Midbrain (tissue), 1 donor: ENCODE results near the gene SBK3.
"Not testable (repeated sequence)": the region's sequence is repeated elsewhere in the genome, so short reads cannot be mapped to it uniquely, and the experiment has no call there.

Experiments
- DNase-seq: peaks from one replicate; lab custom pipeline; 2025; lab: John Stamatoyannopoulos, UW

Gene SBK3

DNA sequence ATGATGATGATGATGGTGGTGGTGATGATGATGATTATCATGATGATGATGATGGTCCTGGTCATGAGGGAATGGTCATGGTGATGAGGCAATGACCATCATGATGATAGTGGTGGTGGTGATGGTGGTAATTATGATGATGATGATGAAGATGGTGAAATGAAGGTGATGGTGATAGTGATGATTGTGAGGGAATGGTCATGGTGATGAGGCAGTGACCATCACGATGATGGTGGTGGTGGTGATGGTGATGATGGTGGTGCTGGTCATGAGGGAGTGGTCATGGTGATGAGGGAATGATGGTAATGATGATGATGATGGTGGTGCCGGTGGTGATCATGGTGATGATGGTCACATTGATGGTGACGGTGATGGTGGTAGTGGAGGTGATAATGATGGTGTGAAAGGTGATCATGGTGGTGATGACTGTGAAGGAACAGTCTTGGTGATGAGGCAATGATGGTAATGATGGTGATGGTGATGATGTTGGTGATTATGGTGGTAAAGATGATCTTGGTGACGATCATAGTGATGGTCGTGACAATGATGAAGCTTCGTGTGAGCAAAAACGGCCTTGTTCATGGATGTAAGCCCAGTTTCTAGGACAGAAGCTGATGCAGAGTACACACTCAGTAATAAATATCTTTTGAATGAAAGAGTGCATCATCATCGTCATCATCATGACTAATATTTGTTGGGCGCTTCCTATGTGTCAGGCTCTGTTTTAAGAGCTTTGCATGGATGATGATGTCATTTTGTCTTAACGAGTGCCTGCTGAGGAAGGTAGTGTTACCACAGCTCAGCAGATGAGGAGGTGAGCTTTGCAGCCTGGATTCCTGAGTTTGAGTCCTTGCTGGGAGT lies 25.7 kb downstream of the SBK3 start:
- DNase-seq = no peak

DNA sequence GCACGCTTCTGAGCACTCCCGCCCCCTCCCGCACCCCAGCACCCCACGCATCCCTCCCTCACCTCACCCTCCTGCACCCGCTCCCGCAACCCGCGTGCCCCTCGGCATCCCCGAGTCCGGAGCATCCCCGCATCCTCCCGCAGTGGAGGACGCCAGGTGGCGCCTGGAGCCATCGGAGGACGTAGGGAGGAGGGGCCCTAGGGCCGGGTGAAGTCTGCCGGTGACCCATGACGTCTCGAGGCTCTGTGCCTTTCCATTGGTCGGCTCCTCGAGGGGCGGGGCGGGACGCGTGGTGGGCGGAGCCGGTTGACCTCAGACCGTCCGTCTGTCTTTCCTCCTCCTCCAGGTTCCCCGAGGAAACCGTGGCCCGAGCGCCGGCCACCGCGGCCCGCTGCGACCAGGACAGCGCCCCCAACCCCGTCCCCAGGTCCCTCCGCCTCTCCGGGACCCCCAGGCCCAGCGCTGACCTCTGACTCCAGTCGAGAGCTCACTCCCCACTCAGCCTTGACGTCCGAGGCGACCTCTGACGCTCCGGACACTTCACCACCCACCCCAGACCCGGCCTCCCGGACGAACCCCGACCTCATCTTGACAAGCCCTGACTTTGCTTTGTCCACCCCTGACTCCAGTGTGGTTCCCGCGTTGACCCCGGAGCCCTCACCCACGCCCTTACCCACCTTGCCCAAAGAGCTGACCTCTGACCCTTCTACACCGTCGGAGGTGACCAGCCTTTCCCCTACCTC lies 28.3 kb downstream of the SBK3 start:
- peak; percentile 96 for DNase-seq

DNA sequence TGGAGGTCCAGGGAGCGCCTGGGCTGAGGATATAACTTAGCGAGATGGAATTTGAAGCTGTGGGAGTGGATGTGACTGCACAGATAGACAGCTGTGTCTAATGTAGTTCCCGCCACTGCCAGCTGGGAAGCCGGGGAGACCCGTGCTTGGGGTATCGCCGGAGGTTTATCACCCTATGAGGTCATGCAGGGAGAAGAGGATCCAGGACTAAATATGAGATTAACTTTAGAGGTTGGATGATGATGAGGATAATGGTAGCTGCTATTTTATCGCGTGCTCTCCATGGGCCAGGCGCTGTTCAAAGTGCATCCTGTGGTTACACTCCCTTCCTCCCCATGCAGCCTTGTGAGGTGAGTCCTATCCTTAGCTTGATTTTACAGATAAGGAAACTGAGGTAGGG lies 37.2 kb downstream of the SBK3 start:
- DNase-seq = no peak

DNA sequence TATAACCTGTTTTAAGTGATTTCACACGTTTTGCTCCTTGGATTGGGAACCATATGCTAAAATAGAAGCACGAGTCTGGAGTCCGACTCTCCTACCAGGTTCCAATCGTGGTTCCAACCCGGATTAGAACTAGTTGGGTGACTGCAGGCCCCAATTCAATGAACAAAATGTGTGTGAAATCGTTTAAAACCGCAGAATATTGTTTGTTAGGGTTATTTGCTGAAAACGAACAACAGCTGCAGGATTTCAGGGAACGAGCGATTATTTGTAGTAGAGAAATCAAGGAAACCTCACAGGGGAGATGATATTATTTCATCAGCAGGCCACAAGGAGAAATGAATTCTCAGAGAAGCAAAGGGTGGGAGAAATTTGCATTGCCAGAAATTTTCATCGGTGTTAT lies 40.4 kb downstream of the SBK3 start:
- DNase-seq = no peak

DNA sequence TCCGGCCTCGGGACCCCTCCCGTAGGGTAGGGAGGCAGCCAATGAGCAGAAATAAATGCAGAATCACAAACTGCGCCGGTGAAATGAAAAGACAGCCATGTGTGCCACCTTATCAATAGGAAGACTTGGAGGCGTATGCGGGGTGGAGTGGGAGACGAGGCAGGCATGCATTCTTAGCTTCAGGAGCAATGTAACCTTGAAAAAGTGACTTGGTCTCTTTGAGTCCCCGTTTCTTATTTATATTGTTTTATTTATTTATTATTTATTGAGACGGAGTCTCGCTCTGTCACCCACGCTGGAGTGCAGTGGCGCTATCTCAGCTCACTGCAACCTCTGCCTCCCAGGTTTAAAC lies 41.1 kb downstream of the SBK3 start:
- no peak for DNase-seq

DNA sequence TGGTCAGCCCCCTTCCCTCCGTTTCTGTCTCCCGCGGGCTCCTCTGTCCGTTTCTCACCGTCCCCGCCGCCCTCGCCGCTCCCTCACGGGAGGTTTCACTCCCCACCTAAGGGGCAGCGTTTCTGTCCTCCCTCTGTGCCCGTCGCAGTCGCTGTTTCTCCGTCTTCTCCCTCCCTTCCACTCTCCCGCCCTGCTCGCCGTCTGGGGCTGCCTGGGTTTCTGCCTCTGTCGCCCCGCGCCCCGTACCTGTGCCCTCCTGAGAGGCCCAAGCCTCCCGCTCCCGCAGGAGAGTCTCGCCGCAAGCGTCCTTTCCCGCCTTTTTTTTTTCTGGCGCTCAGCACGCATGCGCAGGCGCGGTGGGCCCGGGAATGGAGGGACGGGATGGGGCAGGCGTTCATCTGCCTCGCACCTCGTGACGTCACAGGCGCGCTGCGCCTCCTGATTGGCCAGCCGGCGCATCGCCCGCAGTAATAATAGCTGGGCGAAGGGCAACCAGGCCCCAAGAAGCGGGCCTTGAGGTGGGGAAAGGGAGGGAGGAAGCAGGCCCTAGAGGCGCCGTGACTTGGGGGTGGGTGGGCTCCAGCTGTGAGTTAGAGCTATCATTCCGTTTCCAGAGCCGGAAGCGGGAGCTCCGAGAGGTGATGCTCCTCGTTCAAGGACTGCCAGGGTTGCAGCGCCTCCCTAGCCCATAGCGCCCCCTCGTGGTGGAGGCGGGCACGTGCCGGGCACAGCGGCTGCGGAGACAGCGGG lies 41.7 kb downstream of the SBK3 start:
- DNase-seq = peak; percentile 96

DNA sequence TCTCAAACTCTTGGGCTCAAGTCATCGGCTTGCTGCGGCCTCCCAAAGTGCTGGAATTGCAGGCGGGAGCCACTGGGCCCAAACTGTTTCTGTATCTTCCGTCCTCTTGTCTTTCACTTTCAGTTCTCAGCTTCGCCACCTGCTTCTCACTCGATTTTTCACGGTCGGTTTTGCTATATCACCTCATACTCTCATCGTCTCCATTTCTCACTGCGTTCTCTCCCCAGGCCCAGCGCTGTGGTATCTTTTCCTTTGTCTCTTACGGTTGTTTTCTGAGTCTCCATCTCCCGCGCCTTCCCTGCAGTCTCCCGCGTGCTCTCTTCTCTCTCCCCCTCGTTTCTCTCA lies 42.2 kb downstream of the SBK3 start:
- no peak for DNase-seq

DNA sequence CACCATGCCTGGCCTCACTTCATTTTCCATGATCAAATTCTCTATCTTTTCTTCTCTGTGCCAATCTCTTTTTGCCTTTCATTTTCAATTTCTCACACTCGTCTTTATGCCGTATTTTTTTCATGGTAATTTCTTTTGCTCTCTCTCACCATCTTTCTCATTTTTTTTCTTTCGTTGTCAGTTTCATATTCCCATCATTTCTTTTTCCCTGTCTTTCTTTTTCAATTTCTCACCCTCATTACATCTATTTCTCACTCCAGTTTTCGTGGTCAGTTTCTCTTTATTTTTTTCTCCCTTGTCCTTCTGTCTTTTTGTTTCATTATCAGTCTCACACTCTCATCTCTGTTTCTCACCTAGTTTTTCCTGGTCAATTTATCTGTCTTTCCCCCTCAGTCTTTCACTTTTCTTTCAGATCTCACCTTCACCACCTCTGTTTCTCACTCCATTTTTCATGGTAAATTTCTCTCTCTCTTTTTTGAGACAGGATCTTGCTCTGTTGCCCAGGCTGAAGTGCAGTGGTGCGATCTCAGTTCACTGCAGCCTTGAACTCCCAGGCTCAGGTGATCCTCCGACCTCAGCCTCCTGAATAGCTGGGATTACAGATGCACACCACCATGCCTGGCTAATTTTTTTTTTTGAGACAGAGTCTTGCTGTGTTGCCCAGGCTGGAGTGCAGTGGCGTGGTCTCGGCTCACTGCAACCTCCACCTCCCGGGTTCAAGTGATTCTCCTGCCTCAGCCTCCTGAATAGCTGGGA lies 43.0 kb downstream of the SBK3 start:
- DNase-seq = no peak

DNA sequence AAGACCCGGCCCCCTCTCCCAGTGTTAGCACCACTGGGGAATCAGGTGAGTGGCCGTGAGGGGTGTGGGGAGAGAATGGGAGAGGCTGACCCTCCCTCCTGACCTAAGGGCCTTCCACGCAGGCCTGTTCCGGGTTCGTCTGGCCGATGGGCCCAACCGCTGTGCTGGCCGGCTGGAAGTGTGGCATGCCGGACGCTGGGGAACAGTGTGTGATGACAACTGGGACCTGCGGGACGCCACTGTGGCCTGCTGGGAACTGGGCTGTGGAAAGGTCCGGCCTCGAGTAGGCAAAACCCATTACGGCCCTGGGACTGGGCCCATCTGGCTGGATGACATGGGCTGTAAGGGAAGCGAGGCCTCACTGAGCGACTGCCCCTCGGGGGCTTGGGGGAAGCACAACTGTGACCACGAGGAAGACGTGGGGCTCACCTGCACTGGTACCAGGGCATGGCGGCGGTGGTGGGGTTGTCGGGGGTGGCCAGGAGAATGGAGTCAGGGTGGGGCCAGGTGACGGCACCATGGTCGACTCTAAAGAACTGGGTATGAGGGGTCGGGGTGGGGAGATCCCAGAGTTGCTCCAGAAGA lies 44.9 kb downstream of the SBK3 start:
- DNase-seq = no peak

DNA sequence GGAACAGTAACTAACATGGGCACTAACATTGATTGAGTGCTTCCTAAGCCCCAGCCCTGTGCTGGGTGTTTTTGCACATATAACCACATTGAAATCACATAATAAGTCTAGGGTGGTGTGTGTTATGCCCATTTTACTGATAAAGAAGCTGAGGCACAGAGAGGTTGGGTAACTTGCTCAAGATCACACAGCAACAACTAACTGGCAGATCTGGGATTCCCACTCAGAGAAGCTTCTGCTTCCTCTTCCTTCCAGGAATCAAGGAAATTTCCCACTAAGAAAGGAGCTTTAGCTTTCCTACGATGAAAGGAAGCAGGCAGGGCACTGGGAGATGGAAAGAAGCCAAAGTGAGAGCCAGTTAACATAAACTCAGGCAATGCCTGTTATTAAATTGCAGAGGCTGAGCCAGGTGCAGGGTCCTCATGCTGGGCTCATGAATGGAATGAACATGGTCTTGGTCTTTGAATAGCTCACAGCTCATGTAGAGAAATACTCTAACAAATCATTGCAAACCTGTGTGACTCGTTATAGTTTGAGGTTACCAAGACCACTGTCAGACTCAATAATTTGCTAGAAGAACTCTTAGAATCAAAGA lies 47.0 kb downstream of the SBK3 start:
- DNase-seq = no peak

DNA sequence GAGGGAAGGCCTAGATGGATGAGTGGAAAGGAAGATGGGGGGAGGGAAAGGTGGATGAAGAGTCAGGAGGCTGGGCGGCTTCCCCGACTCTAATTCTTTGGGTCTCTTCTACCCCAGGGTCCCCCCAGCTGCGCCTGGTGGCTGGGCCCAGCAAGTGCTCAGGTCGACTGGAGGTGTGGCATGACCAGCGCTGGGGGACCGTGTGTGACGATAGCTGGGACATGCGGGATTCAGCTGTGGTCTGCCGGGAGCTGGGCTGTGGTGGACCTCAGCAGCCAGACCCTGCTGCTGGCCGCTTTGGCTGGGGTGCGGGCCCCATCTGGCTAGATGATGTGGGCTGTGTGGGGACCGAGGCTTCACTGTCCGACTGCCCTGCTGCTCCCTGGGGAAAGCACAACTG lies 47.6 kb downstream of the SBK3 start:
- no peak for DNase-seq

DNA sequence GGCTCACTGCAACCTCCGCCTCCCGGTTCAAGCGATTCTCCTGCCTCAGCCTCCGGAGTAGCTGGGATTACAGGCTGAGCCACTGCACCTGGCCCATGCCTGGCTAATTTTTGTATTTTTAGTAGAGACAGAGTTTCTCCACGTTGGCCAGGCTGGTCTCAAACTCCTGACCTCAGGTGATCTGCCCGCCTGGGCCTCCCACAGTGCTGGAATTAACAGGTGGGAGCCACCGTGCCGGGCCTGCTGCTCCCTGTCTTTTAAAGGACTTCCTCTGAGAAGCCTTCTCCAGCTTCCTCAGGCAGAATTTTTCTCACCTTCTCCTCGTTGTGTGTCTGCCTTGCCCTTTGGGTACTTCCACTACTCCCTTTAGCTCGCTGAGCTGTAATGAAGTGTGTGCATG lies 48.5 kb downstream of the SBK3 start:
- DNase-seq = not testable (repeated sequence)

DNA sequence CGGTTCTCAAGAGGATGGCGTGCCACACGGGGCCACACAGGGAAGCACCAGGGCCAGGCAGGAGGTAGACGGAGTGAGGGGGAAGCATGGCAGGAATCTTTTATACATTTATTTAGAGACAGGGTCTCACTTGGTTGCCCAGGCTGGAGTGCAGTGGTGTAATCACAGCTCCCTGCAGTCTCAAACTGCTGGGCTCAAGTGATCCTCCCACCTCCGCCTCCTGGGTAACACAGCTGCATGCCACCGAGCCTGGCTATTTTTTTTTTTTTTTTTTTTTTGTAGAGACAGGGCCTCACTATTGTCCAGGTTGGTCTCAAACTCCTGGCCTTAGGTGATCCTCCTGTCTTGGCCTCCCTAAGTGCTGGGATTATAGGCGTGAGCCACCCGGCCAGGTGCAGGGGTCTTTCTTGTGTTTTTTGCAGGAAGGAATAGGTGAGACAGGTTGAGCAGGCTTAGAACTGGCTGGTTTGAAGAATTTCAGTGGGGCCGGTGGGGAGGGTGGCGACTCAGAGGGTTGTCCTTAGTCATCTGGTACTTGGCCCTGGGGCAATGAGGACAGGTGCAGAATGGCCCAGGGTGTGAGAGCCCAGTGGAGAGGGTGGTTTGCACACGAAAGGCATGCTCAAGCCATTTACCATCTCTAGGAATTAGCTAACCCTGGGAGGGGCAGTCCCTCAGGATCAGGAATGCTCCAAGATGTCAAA lies 49.5 kb downstream of the SBK3 start:
- DNase-seq = no peak

DNA sequence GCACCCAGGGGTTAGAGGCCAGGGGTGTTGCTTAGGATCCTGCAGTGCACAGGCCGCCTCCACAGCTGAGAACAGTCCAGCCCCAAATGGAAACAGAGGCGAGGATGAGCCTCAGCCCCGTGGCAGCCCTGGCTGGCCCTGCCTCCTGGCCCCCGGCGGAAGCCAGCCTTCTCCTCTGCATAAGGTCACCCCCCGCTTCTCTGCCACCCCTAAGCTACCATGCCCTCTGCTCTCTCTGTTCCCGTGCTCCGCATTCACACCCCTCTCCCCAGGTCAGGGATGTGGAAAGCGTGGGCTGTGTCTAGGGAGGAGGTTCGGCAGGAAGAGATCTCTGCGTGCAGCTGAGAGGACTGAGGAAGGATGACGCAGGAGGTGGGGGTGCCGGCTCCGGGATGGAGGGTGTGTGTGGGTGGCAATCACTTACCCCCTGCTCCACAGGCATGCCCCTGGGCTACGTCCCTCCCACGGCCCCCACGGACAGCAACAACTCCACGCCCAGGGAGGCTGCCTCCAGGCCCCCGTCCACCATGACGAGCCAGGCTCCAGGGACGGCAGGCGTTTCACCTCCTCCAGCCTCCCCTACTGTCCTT lies 51.1 kb downstream of the SBK3 start:
- no peak for DNase-seq

DNA sequence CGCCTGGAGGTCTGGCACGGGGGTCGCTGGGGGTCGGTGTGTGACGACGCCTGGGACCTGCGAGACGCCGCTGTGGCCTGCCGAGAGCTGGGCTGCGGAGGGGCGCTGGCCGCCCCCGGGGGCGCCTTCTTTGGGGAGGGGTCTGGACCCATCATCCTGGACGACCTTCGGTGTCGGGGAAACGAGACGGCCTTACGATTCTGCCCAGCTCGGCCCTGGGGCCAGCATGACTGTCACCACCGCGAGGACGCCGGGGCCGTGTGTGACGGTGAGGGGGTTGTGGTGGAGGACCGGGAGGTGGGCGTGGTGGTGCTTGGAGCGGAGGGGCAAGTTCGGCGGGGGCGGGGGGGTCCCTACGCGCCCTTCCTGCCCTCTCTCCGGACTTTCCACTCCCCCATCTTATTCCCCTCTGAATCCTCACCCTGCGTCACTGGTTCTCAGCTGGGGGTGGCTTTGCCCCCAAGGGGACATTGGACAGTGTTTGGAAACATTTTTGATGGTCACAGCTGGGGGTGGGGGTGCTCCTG lies 51.6 kb downstream of the SBK3 start:
- DNase-seq = no peak

DNA sequence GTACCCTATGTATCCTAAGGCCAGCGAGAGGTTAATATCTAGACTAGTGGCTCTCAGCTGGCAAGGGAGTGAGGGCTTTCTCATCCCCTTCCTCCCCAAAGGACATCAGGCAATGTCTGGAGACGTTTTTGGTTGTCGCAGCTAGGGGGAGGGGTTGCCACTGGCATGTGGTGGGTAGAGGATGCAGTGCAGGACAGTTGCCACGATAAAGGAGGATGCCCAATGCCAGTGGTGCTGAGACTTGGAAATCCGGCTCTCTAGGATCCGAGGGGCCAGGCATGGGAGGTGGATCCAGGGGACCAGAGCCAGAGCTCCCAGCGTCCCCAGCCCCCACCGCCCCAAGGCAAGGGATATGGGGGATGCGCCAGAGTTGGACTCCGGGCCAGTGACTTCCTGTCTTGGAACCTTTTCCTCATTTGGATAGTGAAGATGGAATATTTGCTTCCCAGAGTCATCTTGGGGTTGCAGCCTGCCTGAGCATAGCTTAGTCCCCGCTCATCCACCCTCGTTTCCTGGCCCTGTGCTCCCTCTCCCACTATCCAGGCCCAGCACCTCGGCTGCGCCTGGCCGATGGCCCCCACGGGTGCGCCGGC lies 52.2 kb downstream of the SBK3 start:
- no peak for DNase-seq

DNA sequence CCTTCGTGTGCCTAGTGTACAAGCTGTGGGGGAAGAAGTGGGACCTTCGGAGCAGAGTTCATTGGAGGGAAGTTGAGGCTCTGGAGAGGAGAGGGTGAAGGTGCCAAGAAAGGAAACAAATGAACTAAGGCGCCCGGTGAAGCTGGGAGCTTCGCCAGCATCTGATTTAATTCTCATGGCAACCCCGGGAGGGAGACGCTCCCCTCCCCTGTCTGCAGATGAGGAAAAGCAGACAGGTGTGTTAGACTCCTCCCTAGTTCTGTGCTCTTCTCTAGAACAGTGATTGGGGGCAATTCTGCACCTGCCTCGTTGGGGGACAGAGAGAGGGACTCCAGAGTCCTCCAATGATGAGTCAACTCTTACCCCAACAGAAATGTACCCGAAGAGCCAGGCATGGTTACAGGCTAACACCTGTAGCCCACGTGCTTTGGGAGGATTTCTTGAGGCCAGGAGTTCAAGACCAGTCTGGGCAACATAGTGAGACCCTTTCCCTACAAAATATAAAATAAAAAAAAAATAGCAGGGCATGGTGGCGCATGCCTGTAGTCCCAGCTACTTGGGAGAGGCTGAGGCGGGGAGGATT lies 52.9 kb downstream of the SBK3 start:
- DNase-seq = no peak

DNA sequence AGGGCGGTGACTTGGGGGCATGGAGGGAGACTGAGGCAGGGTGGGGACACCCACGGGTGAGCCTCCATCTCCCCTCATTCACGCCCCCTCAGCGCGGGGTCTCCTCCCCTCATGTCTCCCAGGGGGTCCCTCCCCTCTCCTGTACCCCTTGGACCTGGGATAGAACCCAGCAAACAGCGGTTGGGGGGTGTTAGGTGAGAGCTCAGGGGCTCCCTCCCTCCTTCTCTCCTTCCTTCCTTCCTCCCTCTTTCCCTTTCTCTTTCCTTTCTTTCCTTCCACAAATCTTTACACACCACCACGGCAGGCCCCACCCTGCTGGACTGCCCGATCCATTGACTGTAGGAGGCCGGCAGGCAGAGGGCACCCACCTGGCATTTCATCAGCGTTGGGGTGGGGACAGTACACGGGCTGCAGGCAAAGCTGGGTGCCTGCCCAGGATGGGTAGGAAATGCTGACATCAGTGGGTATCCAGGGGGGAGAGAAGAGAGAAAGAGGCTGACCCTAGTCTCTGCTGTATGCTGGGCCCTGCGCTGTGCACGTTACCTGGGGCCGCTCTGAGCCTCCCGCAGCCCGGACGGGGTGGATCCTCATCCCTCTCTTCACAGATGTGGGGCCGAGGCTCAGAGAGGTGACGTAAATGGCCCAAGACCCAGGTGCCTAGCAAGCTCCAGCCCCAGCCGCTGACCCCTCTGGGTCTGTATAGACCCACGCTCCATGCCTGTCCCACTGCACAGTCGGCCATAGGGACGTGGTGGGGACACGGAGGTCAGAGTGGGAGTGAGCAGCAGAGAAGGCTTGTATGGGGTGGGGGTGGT lies 53.6 kb downstream of the SBK3 start:
- DNase-seq = no peak
